NCI-H187 treated with DMSO at 0.1 percent for 48 hours (cell line): ENCODE results near the gene EML3.

Experiments
- DNase-seq: peaks from one replicate; lab custom pipeline; 2025; lab: John Stamatoyannopoulos, UW

EML3 gene

GRCh38 chr11:62552485-62553079 is 60.0 kb downstream of the EML3 start:
- DNase-seq: no peak
